H9 (cell line): ENCODE data around the gene SMCO1. TPM values are rescaled to one million over a fixed set of nuclear protein-coding genes. Genes with fewer than 3 reads are reported as not detected.

Experiments
- DNase-seq: peaks from one replicate; pipeline ENCODE4 v3.0.0-alpha.2; 2017
- H2AFZ ChIP-seq: one replicate; pipeline ENCODE4 v1.6.1; 2013; ENCODE audit warnings: mild to moderate bottlenecking, low read length, control low read depth, moderate library complexity
- H2AK5ac ChIP-seq: 2 replicates; pipeline ENCODE4 v1.6.1; 2013; ENCODE audit warnings: low read length, control low read depth, mixed read lengths; ENCODE audit not compliant: insufficient read length
- H2BK120ac ChIP-seq: one replicate; pipeline ENCODE4 v1.6.1; 2013; ENCODE audit warnings: low read depth, mild to moderate bottlenecking, low read length, control low read depth, inconsistent platforms; ENCODE audit not compliant: poor library complexity, severe bottlenecking
- H2BK12ac ChIP-seq: 2 replicates; pipeline ENCODE4 v1.6.1; 2013; ENCODE audit warnings: low read length, control low read depth, mixed read lengths, low read depth; ENCODE audit not compliant: insufficient read length
- H2BK15ac ChIP-seq: 2 replicates; pipeline ENCODE4 v1.6.1; 2013; ENCODE audit warnings: low read depth, low read length, control low read depth
- H2BK20ac ChIP-seq: one replicate; pipeline ENCODE4 v1.6.1; 2013; ENCODE audit warnings: low read depth, mild to moderate bottlenecking, low read length, control low read depth, inconsistent platforms; ENCODE audit not compliant: poor library complexity, severe bottlenecking
- H2BK5ac ChIP-seq: 2 replicates; pipeline ENCODE4 v1.6.1; 2013; ENCODE audit warnings: low read length, control low read depth, mixed read lengths; ENCODE audit not compliant: insufficient read length
- H3K14ac ChIP-seq: 2 replicates; pipeline ENCODE4 v1.6.1; 2013; ENCODE audit warnings: low read length, control low read depth; ENCODE audit not compliant: insufficient read depth
- H3K18ac ChIP-seq: 2 replicates; pipeline ENCODE4 v1.6.1; 2013; ENCODE audit warnings: low read depth, mild to moderate bottlenecking, mixed read lengths, low read length, control low read depth; ENCODE audit not compliant: insufficient read length
- H3K23ac ChIP-seq: 2 replicates; pipeline ENCODE4 v1.6.1; 2013; ENCODE audit warnings: low read length, control low read depth, mixed read lengths, low read depth; ENCODE audit not compliant: insufficient read length
- H3K23me2 ChIP-seq: 2 replicates; pipeline ENCODE4 v1.6.1; 2013; ENCODE audit warnings: low read depth, mild to moderate bottlenecking, mixed read lengths, low read length, control low read depth; ENCODE audit not compliant: insufficient read length, poor library complexity, severe bottlenecking
- H3K27ac ChIP-seq: 2 replicates; pipeline ENCODE4 v1.5.1; 2013; ENCODE audit warnings: low read length, control low read depth, mixed read lengths, low read depth; ENCODE audit not compliant: insufficient read length
- H3K27me3 ChIP-seq: 2 replicates; pipeline ENCODE4 v1.6.1; 2013; ENCODE audit warnings: low read length, control low read depth, inconsistent platforms; ENCODE audit not compliant: insufficient read depth
- H3K4ac ChIP-seq: 2 replicates; pipeline ENCODE4 v1.6.1; 2013; ENCODE audit warnings: low read depth, mild to moderate bottlenecking, control low read depth, inconsistent platforms, low read length, moderate library complexity
- H3K4me1 ChIP-seq: 2 replicates; pipeline ENCODE4 v1.6.1; 2013; ENCODE audit warnings: low read length, control low read depth, inconsistent platforms; ENCODE audit not compliant: insufficient read depth
- H3K4me2 ChIP-seq: 2 replicates; pipeline ENCODE4 v1.6.1; 2013; ENCODE audit warnings: low read length, control low read depth, mixed read lengths; ENCODE audit not compliant: insufficient read length, insufficient read depth
- H3K56ac ChIP-seq: 2 replicates; pipeline ENCODE4 v1.6.1; 2013; ENCODE audit warnings: low read depth, mild to moderate bottlenecking, mixed read lengths, low read length, control low read depth; ENCODE audit not compliant: insufficient read length
- H3K79me1 ChIP-seq: 2 replicates; pipeline ENCODE4 v1.6.1; 2013; ENCODE audit warnings: low read depth, mild to moderate bottlenecking, moderate library complexity, low read length, control low read depth, inconsistent platforms; ENCODE audit not compliant: insufficient read depth, poor library complexity, severe bottlenecking
- H3K79me2 ChIP-seq: 2 replicates; pipeline ENCODE4 v1.6.1; 2013; ENCODE audit warnings: low read length, control low read depth, inconsistent platforms; ENCODE audit not compliant: insufficient read depth
- H3K9ac ChIP-seq: 2 replicates; pipeline ENCODE4 v1.6.1; 2013; ENCODE audit warnings: low read length, control low read depth, mixed read lengths; ENCODE audit not compliant: insufficient read length; ENCODE audit errors: extremely low read depth
- H3K9me3 ChIP-seq: one replicate; pipeline ENCODE4 v1.6.1; 2013; ENCODE audit warnings: low read depth, low read length, inconsistent platforms; ENCODE audit not compliant: control insufficient read depth
- H3T11ph ChIP-seq: one replicate; pipeline ENCODE4 v1.6.1; 2013; ENCODE audit warnings: mild to moderate bottlenecking, low read length, control low read depth, inconsistent platforms
- H4K20me1 ChIP-seq: one replicate; pipeline ENCODE4 v1.6.1; 2013; ENCODE audit not compliant: control insufficient read depth, insufficient read length, insufficient read depth
- H4K5ac ChIP-seq: 2 replicates; pipeline ENCODE4 v1.6.1; 2013; ENCODE audit warnings: low read depth, mild to moderate bottlenecking, mixed read lengths, low read length, control low read depth; ENCODE audit not compliant: insufficient read length
- H4K8ac ChIP-seq: replicated peaks from 2 replicates; pipeline ENCODE4 v1.6.1; 2013; ENCODE audit warnings: low read length, control low read depth, mixed read lengths, low read depth; ENCODE audit not compliant: insufficient read length
- H4K91ac ChIP-seq: 2 replicates; pipeline ENCODE4 v1.6.1; 2013; ENCODE audit warnings: low read depth, mild to moderate bottlenecking, moderate library complexity, mixed read lengths, low read length, control low read depth; ENCODE audit not compliant: insufficient read length
- H3K27ac Mint-ChIP-seq, 3 experiments: 2 replicates in 2 of 3; 3 replicates in 1 of 3; pipeline ENCODE4 v1.8.0; 2020 to 2021; ENCODE audit warnings: mixed read lengths in 3 of 3, mild to moderate bottlenecking in 1 of 3, moderate library complexity in 1 of 3
- H3K27me3 Mint-ChIP-seq: 2 replicates; pipeline ENCODE4 v1.8.0; 2021; ENCODE audit warnings: low read depth, mild to moderate bottlenecking, moderate library complexity, mixed read lengths
- H3K36me3 Mint-ChIP-seq, 3 experiments: 2 replicates in 2 of 3; 3 replicates in 1 of 3; pipeline ENCODE4 v1.8.0; 2020 to 2021; ENCODE audit warnings: low read depth in 3 of 3, mixed read lengths in 3 of 3; ENCODE audit not compliant: insufficient read depth in 1 of 3
- H3K4me1 Mint-ChIP-seq, 2 experiments: 2 replicates each; pipeline ENCODE4 v1.8.0; 2020; ENCODE audit warnings: mixed read lengths in 2 of 2
- H3K4me3 Mint-ChIP-seq, 2 experiments: 2 replicates in 1 of 2; 3 replicates in 1 of 2; pipeline ENCODE4 v1.8.0; 2020 to 2021; ENCODE audit warnings: mild to moderate bottlenecking in 2 of 2, mixed read lengths in 2 of 2, moderate library complexity in 1 of 2
- H3K9me3 Mint-ChIP-seq, 2 experiments: 2 replicates in 1 of 2; 3 replicates in 1 of 2; pipeline ENCODE4 v1.8.0; 2020; ENCODE audit warnings: mild to moderate bottlenecking in 2 of 2, mixed read lengths in 2 of 2, moderate library complexity in 1 of 2
- CTCF ChIP-seq: fragments of 200-600 bp; sonication (generic); conservative IDR thresholded peaks from 3 replicates; pipeline ENCODE4 v1.8.0; 2021; ENCODE audit warnings: antibody characterized with exemption, mild to moderate bottlenecking
- WGBS: extraction: QIAGEN DNeasy Blood & Tissue Kit; methylation state at CpG from one replicate; pipeline ENCODE4 v1.1.7; 2013; ENCODE audit warnings: missing lambda C conversion rate, low lambda C conversion rate, mixed read lengths; ENCODE audit not compliant: insufficient read length; ENCODE audit errors: extremely low coverage; 5-methylcytosine and 5-hydroxymethylcytosine counted together
- total RNA-seq: library from RNA; stranded (reverse); gene quantifications from 2 replicates; pipeline ENCODE4 v1.2.1, GENCODE V29; 2021

SMCO1 gene
- total RNA-seq, 1 experiment from 2014 or later, result not detected

GRCh38 chr3:196499061-196499460 is 16.1 kb downstream of the SMCO1 start:
- Histone ChIP-seq H2BK120ac (no peak overlapping the region), H3K27ac (no peak overlapping the region), H2BK20ac (no peak overlapping the region), H3K56ac (no peak overlapping the region), H3T11ph (no peak overlapping the region), H3K9ac (no peak overlapping the region), H2BK5ac (no peak overlapping the region), H3K4ac (no peak overlapping the region), H4K8ac (no peak overlapping the region), H2AK5ac (no peak overlapping the region), H3K9me3 (no peaks in the 10 kb centered on the region), H3K79me2 (peaks cover 61% of the 10 kb centered on the region), H3K4me2 (no peak overlapping the region), H4K20me1 (no peaks in the 10 kb centered on the region), H3K79me1 (peaks cover 4% of the 10 kb centered on the region), H3K14ac (no peak overlapping the region), H3K23me2 (peaks cover 9% of the 10 kb centered on the region), H3K27me3 (no peaks in the 10 kb centered on the region), H3K18ac (no peak overlapping the region), H4K5ac (no peak overlapping the region), H2BK12ac (no peak overlapping the region), H4K91ac (no peak overlapping the region), H3K4me1 (no peaks in the 10 kb centered on the region), H2AFZ (no peak overlapping the region), H2BK15ac (no peak overlapping the region), H3K23ac (no peak overlapping the region)
- Mint-ChIP-seq H3K27me3 (no peaks in the 10 kb centered on the region), H3K36me3 (peaks cover 36 to 39% (median 36%) of the 10 kb centered on the region in 3 experiments), H3K27ac (peak overlapping the region; percentile 13 to 74 (median 54); a peak in 3 of 7 replicates), H3K4me3 (peak overlapping the region; percentile 28 to 100; a peak in 4 of 5 replicates), H3K9me3 (no peaks in the 10 kb centered on the region), H3K4me1 (peaks cover 23 to 27% of the 10 kb centered on the region in 2 experiments)
- TF ChIP-seq CTCF, result no peak
- no CpG with 5 or more reads among the region's 5 CpGs for WGBS
- DNase-seq, result no peak
